Skeletal muscle tissue (tissue), 4 donors: ENCODE results near the gene CCER1. TPM values are rescaled to one million over a fixed set of nuclear protein-coding genes. Genes with fewer than 3 reads are reported as not detected.

ENCODE experiments used
- H3K27ac ChIP-seq: one replicate; pipeline ENCODE4 v1.7.0; 2013; ENCODE audit warnings: mild to moderate bottlenecking, low read depth, low read length, inconsistent platforms
- H3K27me3 ChIP-seq, 3 donors: one replicate each; pipeline ENCODE4 v1.7.0; 2013; ENCODE audit warnings: low read length in 3 of 3; ENCODE audit not compliant: control insufficient read depth in 3 of 3, insufficient read depth in 3 of 3
- H3K36me3 ChIP-seq, 3 donors: one replicate each; pipeline ENCODE4 v1.7.0; 2013; ENCODE audit warnings: low read length in 3 of 3; ENCODE audit not compliant: control insufficient read depth in 3 of 3, insufficient read depth in 3 of 3
- H3K4me1 ChIP-seq, 3 donors: one replicate each; pipeline ENCODE4 v1.7.0; 2013; ENCODE audit warnings: low read length in 3 of 3, mild to moderate bottlenecking in 3 of 3; ENCODE audit not compliant: control insufficient read depth in 3 of 3, insufficient read depth in 3 of 3
- H3K4me3 ChIP-seq, 3 donors: one replicate each; pipeline ENCODE4 v1.7.0; 2013; ENCODE audit warnings: low read length in 3 of 3
- H3K9ac ChIP-seq, 3 donors: one replicate each; pipeline ENCODE4 v1.7.0; 2013; ENCODE audit warnings: low read length in 3 of 3, mild to moderate bottlenecking in 3 of 3, moderate library complexity in 2 of 3, low read depth in 1 of 3
- H3K9me3 ChIP-seq, 3 donors: one replicate each; pipeline ENCODE4 v1.7.0; 2013; ENCODE audit warnings: low read length in 3 of 3; ENCODE audit not compliant: control insufficient read depth in 3 of 3
- total RNA-seq: library from RNA; depleted of rRNA; stranded (reverse); fragments of >200 nt; gene quantifications from one replicate; pipeline ENCODE4 v1.2.3, GENCODE V29; 2014
- donor health status: Osteomylitis.

Gene CCER1
- total RNA-seq, 1 donor from 2014 or later: not detected

- H3K9ac ChIP-seq: no peak overlapping the region
- no peak overlapping the region for H3K27ac ChIP-seq
- H3K4me3 ChIP-seq: no peak overlapping the region
- no peaks in the 10 kb centered on the region for H3K27me3 ChIP-seq
- H3K9me3 ChIP-seq: no peaks in the 10 kb centered on the region
- no peaks in the 10 kb centered on the region for H3K36me3 ChIP-seq
- H3K4me1 ChIP-seq: no peaks in the 10 kb centered on the region
Measured at GRCh38 chr12:90954428-90954827, 548 bp downstream of the CCER1 start.

- Histone ChIP-seq H3K9ac (no peak overlapping the region), H3K9me3 (no peaks in the 10 kb centered on the region), H3K27me3 (no peaks in the 10 kb centered on the region), H3K4me1 (no peaks in the 10 kb centered on the region), H3K4me3 (no peak overlapping the region), H3K27ac (no peak overlapping the region), H3K36me3 (no peaks in the 10 kb centered on the region)
Measured at GRCh38 chr12:90953956-90954421, 987 bp downstream of the CCER1 start.

- Histone ChIP-seq H3K4me1 (no peaks in the 10 kb centered on the region), H3K27ac (no peak overlapping the region), H3K27me3 (no peaks in the 10 kb centered on the region), H3K9me3 (no peaks in the 10 kb centered on the region), H3K9ac (no peak overlapping the region), H3K4me3 (no peak overlapping the region), H3K36me3 (no peaks in the 10 kb centered on the region)
Measured at GRCh38 chr12:90951432-90952105, 3.4 kb downstream of the CCER1 start.

GRCh38 chr12:90947869-90948268 lies 7.1 kb downstream of the CCER1 start:
- Histone ChIP-seq H3K27ac (no peak overlapping the region), H3K9me3 (no peaks in the 10 kb centered on the region), H3K4me3 (no peak overlapping the region), H3K9ac (no peak overlapping the region), H3K4me1 (no peaks in the 10 kb centered on the region), H3K27me3 (no peaks in the 10 kb centered on the region), H3K36me3 (no peaks in the 10 kb centered on the region)

- no peaks in the 10 kb centered on the region for H3K27me3 ChIP-seq
- no peaks in the 10 kb centered on the region for H3K36me3 ChIP-seq
- H3K9me3 ChIP-seq: no peaks in the 10 kb centered on the region
- H3K9ac ChIP-seq: no peak overlapping the region
- H3K4me1 ChIP-seq: no peaks in the 10 kb centered on the region
- no peak overlapping the region for H3K4me3 ChIP-seq
- no peak overlapping the region for H3K27ac ChIP-seq
Measured at GRCh38 chr12:90945070-90945649, 9.8 kb downstream of the CCER1 start.

GRCh38 chr12:90943255-90943654 lies 11.7 kb downstream of the CCER1 start:
- no peaks in the 10 kb centered on the region for H3K36me3 ChIP-seq
- H3K4me3 ChIP-seq: no peak overlapping the region
- no peak overlapping the region for H3K27ac ChIP-seq
- H3K9ac ChIP-seq: no peak overlapping the region
- peaks cover 0 to 2% (median 0%) of the 10 kb centered on the region in 3 donors for H3K4me1 ChIP-seq
- H3K27me3 ChIP-seq: no peaks in the 10 kb centered on the region
- H3K9me3 ChIP-seq: no peaks in the 10 kb centered on the region

GRCh38 chr12:90940872-90941499 lies 14.0 kb downstream of the CCER1 start:
- H3K27ac ChIP-seq: no peak overlapping the region
- H3K4me1 ChIP-seq: peaks cover 0 to 2% (median 0%) of the 10 kb centered on the region in 3 donors
- H3K9ac ChIP-seq: no peak overlapping the region
- no peaks in the 10 kb centered on the region for H3K9me3 ChIP-seq
- H3K27me3 ChIP-seq: no peaks in the 10 kb centered on the region
- H3K36me3 ChIP-seq: no peaks in the 10 kb centered on the region
- H3K4me3 ChIP-seq: no peak overlapping the region

- Histone ChIP-seq H3K4me3 (no peak overlapping the region), H3K9me3 (no peaks in the 10 kb centered on the region), H3K9ac (no peak overlapping the region), H3K4me1 (peaks cover 0 to 2% (median 0%) of the 10 kb centered on the region in 3 donors), H3K36me3 (no peaks in the 10 kb centered on the region), H3K27me3 (no peaks in the 10 kb centered on the region), H3K27ac (no peak overlapping the region)
Measured at GRCh38 chr12:90939382-90939781, 15.6 kb downstream of the CCER1 start.

GRCh38 chr12:90938451-90938850 lies 16.5 kb downstream of the CCER1 start:
- H3K27ac ChIP-seq: no peak overlapping the region
- H3K4me1 ChIP-seq: peaks cover 0 to 2% (median 0%) of the 10 kb centered on the region in 3 donors
- H3K27me3 ChIP-seq: no peaks in the 10 kb centered on the region
- H3K9ac ChIP-seq: no peak overlapping the region
- H3K36me3 ChIP-seq: no peaks in the 10 kb centered on the region
- no peak overlapping the region for H3K4me3 ChIP-seq
- no peaks in the 10 kb centered on the region for H3K9me3 ChIP-seq

GRCh38 chr12:90937651-90938050 lies 17.3 kb downstream of the CCER1 start:
- H3K27ac ChIP-seq: no peak overlapping the region
- H3K36me3 ChIP-seq: no peaks in the 10 kb centered on the region
- no peaks in the 10 kb centered on the region for H3K27me3 ChIP-seq
- H3K4me1 ChIP-seq: peaks cover 0 to 2% (median 0%) of the 10 kb centered on the region in 3 donors
- no peak overlapping the region for H3K4me3 ChIP-seq
- H3K9me3 ChIP-seq: no peaks in the 10 kb centered on the region
- no peak overlapping the region for H3K9ac ChIP-seq
